Transverse colon (tissue), 4 donors: ENCODE results near the gene PLA1A.

Experiments
- CTCF ChIP-seq, 5 experiments: fragments of 200-600 bp in 3 of 5; fragments of 450-650 bp in 2 of 5; sonication (generic) in 3 of 5; IDR thresholded peaks; 1 replicate in 2 of 5; 2 replicates in 3 of 5; pipeline ENCODE4 v1.5.1; 2016 to 2017; ENCODE audit warnings: antibody characterized with exemption in 5 of 5, inconsistent platforms in 3 of 5, mild to moderate bottlenecking in 2 of 5, moderate library complexity in 1 of 5
- EP300 ChIP-seq: sonication (generic); formaldehyde crosslinking; IDR thresholded peaks from one replicate; pipeline ENCODE4 v1.6.1; 2017; ENCODE audit warnings: antibody characterized with exemption, low read depth
- POLR2A ChIP-seq: fragments of 450-650 bp; IDR thresholded peaks from one replicate; pipeline ENCODE4 v1.6.1; 2016; ENCODE audit warnings: antibody characterized with exemption, mild to moderate bottlenecking, moderate library complexity
- POLR2AphosphoS5 ChIP-seq, 3 donors: sonication (generic); formaldehyde crosslinking; IDR thresholded peaks; one replicate each; pipeline ENCODE4 v1.6.1; 2016; ENCODE audit warnings: antibody characterized with exemption in 3 of 3

- TF ChIP-seq POLR2AphosphoS5 (IDR thresholded peaks at IDR 0.05) (no peak), CTCF (IDR thresholded peaks at IDR 0.05) (no peak), EP300 (no peak), POLR2A (no peak)
These were observed 46.1 kb upstream of the PLA1A start for GRCh38 chr3:119551598-119551997.
